Stimulated activated CD4-positive, alpha-beta T cell treated with anti-CD3 and anti-CD28 coated beads, Interleukin-1b, Interleukin-23, amount 100 ng/mL, for 1 hour (primary cell): Measurements from ENCODE around the gene PCDHGA5.
"Not testable (repeated sequence)": the region's sequence is repeated elsewhere in the genome, so short reads cannot be mapped to it uniquely, and the experiment has no call there.

Experiments
- DNase-seq, 2 donors: peaks; one replicate each; pipeline ENCODE4 v3.0.0-alpha.2; 2020; ENCODE audit warnings: low read depth in 2 of 2

Gene PCDHGA5

GRCh38 chr5:141363952-141364660, at the start of gene PCDHGA5:
TSS of gene PCDHGA5 (plus strand) at chr5:141364162. CDS start at chr5:141364331, 169 bp downstream.
- no peak for DNase-seq

GRCh38 chr5:141316963-141317362, 47.0 kb upstream of the PCDHGA5 start:
- DNase-seq: not testable (repeated sequence)

GRCh38 chr5:141319202-141319601, 44.8 kb upstream of the PCDHGA5 start:
- DNase-seq: no peak

GRCh38 chr5:141319699-141320098, 44.3 kb upstream of the PCDHGA5 start:
- DNase-seq: no peak

- DNase-seq: peak; percentile 85 to 88
Measured at GRCh38 chr5:141320225-141321169, 43.5 kb upstream of the PCDHGA5 start, which contains the start of gene TAF7. TSS of gene TAF7 (minus strand) at chr5:141320784. CDS start at chr5:141320044, 740 bp downstream.

- no peak for DNase-seq
Measured at GRCh38 chr5:141322261-141322660, 41.7 kb upstream of the PCDHGA5 start.

GRCh38 chr5:141326088-141326854, 37.7 kb upstream of the PCDHGA5 start:
- peak in 1 of 2 donors; percentile 27 for DNase-seq

- DNase-seq: no peak
Measured at GRCh38 chr5:141328231-141328630, 35.7 kb upstream of the PCDHGA5 start.

- DNase-seq: no peak
Measured at GRCh38 chr5:141330299-141331080, 33.5 kb upstream of the PCDHGA5 start, which contains the start of gene PCDHGA1. TSS of gene PCDHGA1 (plus strand) at chr5:141330514.

GRCh38 chr5:141332571-141332970, 31.4 kb upstream of the PCDHGA5 start:
- DNase-seq: not testable (repeated sequence)

GRCh38 chr5:141338538-141339306, 25.2 kb upstream of the PCDHGA5 start, which contains the start of gene PCDHGA2:
TSS of gene PCDHGA2 (plus strand) at chr5:141338760.
- no peak for DNase-seq

GRCh38 chr5:141340781-141341354, 23.1 kb upstream of the PCDHGA5 start:
- DNase-seq: not testable (repeated sequence)

- DNase-seq: no peak
Measured at GRCh38 chr5:141342773-141343172, 21.2 kb upstream of the PCDHGA5 start.

GRCh38 chr5:141343242-141343952, 20.6 kb upstream of the PCDHGA5 start, which contains the start of gene PCDHGA3:
TSS of gene PCDHGA3 (plus strand) at chr5:141343829. CDS start at chr5:141344034, 205 bp downstream.
- no peak for DNase-seq

- DNase-seq: no peak
Measured at GRCh38 chr5:141343953-141344463, 20.0 kb upstream of the PCDHGA5 start.

- DNase-seq: no peak
Measured at GRCh38 chr5:141345327-141345726, 18.6 kb upstream of the PCDHGA5 start.

GRCh38 chr5:141346017-141346416, 17.9 kb upstream of the PCDHGA5 start:
- not testable (repeated sequence) for DNase-seq

GRCh38 chr5:141349917-141350619, 13.9 kb upstream of the PCDHGA5 start, which contains the start of gene PCDHGB1:
TSS of gene PCDHGB1 (plus strand) at chr5:141350099. CDS start at chr5:141350261, 162 bp downstream.
- no peak for DNase-seq
